Mammary epithelial cell (primary cell): Measurements from ENCODE around the gene DLX6.

Experiments used
- CTCF ChIP-seq, 2 donors: IDR thresholded peaks in 1 of 2; conservative IDR thresholded peaks in 1 of 2; 2 replicates each; pipeline ENCODE4 v1.5.1; 2011 to 2012; ENCODE audit warnings: inconsistent platforms in 2 of 2, low read length in 2 of 2, mild to moderate bottlenecking in 2 of 2, control low read depth in 1 of 2, low read depth in 1 of 2; ENCODE audit not compliant: insufficient read depth in 1 of 2; ENCODE audit errors: extremely low read depth in 1 of 2
- EZH2 ChIP-seq: IDR thresholded peaks from 2 replicates; pipeline ENCODE4 v1.6.1; 2012; ENCODE audit warnings: low read length, inconsistent platforms, borderline replicate concordance

- TF ChIP-seq CTCF (conservative IDR thresholded peaks at IDR 0.05 in 1 of 2, IDR thresholded peaks at IDR 0.05 in 1 of 2; ENCODE audit: extremely low read depth in 1 of 2, insufficient read depth in 1 of 2, low read depth in 1 of 2, low read length in 2 of 2) (no peak), EZH2 (no peak)
These were observed 17.6 kb upstream of the DLX6 start for GRCh38 chr7:96987719-96988118.
